Mesothelial cell of epicardium (in vitro differentiated cells): ENCODE data around the gene ACSS2. TPM values are rescaled to one million over a fixed set of nuclear protein-coding genes. Genes with fewer than 3 reads are reported as not detected.
"Not testable (repeated sequence)": the region's sequence is repeated elsewhere in the genome, so short reads cannot be mapped to it uniquely, and the experiment has no call there.

ENCODE experiments used
- DNase-seq, 2 experiments: peaks; one replicate each; pipeline ENCODE4 v3.0.0; 2021; ENCODE audit warnings: low spot score in 2 of 2; ENCODE audit not compliant: unreplicated experiment in 2 of 2
- H3K27ac Mint-ChIP-seq: 2 replicates; pipeline ENCODE4 v1.8.0; 2021; ENCODE audit warnings: mixed read lengths
- H3K27me3 Mint-ChIP-seq: 2 replicates; pipeline ENCODE4 v1.8.0; 2021; ENCODE audit warnings: low read depth, mixed read lengths
- H3K36me3 Mint-ChIP-seq: 2 replicates; pipeline ENCODE4 v1.8.0; 2021; ENCODE audit warnings: mixed read lengths
- H3K4me1 Mint-ChIP-seq: 2 replicates; pipeline ENCODE4 v1.8.0; 2021; ENCODE audit warnings: mixed read lengths
- H3K4me3 Mint-ChIP-seq: 2 replicates; pipeline ENCODE4 v1.8.0; 2021; ENCODE audit warnings: mild to moderate bottlenecking, moderate library complexity, mixed read lengths
- H3K9me3 Mint-ChIP-seq: 2 replicates; pipeline ENCODE4 v1.8.0; 2021; ENCODE audit warnings: mixed read lengths
- CTCF ChIP-seq: fragments of 200-600 bp; sonication (generic); IDR thresholded peaks from one replicate; pipeline ENCODE4 v1.5.0; 2021; ENCODE audit warnings: antibody characterized with exemption; ENCODE audit not compliant: unreplicated experiment
- total RNA-seq: library from RNA; stranded (reverse); gene quantifications from 3 replicates; pipeline ENCODE4 v1.2.1, GENCODE V29; 2021

Gene ACSS2
- total RNA-seq, 1 donor from 2014 or later, result 32.2 TPM

DNA sequence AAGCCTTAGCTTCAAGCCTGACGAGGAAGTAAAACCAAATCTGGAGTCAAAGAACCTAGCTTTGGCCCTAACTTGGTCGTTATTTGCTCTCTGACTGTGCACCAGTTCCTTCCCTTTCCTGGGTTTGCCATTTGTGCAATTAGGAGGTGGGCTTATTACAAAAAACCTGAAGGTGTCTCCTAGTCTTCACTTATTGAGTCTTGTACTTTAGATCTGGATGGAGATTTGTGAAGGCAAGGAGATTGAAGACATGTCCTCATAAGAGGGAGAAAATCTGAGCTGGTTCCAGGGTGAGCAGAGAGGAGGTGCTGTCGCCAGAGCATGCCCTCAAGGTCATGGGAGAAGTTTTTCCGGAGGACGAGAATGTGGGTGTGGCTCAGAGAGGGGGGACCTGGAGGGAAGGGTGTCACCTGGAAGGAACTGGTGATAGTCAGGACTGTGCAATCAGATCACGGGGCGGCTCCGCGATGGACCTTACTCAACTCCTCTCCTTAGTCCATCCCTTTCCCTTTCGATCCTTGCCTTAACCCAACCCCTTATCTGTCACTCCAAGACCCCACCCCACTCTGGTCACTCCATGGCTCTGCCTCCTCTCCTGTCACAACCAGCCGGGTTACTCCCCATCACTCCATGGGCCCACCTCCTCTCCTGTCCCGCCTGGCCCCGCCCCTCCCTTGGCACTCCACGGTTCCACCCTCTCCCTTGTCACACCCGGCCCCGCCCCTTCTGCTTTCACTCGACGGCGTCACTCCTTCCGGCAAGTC is 588 bp upstream of the ACSS2 start:
- no peaks in the 10 kb centered on the region for H3K9me3 Mint-ChIP-seq
- H3K4me1 Mint-ChIP-seq, result peaks cover 38% of the 10 kb centered on the region
- peak in 1 of 2 experiments; percentile 98 for DNase-seq

GRCh38 chr20:34880215-34880850 is 3.9 kb downstream of the ACSS2 start:
- TF ChIP-seq CTCF, result no peak
- peaks cover 16% of the 10 kb centered on the region for H3K4me1 Mint-ChIP-seq
- H3K4me3 Mint-ChIP-seq, result no peak overlapping the region
- peaks cover 11% of the 10 kb centered on the region for H3K36me3 Mint-ChIP-seq
- H3K9me3 Mint-ChIP-seq, result no peaks in the 10 kb centered on the region
- no peak overlapping the region for H3K27ac Mint-ChIP-seq
- H3K27me3 Mint-ChIP-seq, result no peaks in the 10 kb centered on the region
- no peak for DNase-seq

More for the DNA sequence above, 588 bp upstream of the ACSS2 start:
- peak overlapping the region; percentile 93 for H3K4me3 Mint-ChIP-seq
- H3K27me3 Mint-ChIP-seq, result no peaks in the 10 kb centered on the region
- TF ChIP-seq CTCF, result no peak
- peak overlapping the region; percentile 96 for H3K27ac Mint-ChIP-seq
- H3K36me3 Mint-ChIP-seq, result peaks cover 2% of the 10 kb centered on the region

DNA sequence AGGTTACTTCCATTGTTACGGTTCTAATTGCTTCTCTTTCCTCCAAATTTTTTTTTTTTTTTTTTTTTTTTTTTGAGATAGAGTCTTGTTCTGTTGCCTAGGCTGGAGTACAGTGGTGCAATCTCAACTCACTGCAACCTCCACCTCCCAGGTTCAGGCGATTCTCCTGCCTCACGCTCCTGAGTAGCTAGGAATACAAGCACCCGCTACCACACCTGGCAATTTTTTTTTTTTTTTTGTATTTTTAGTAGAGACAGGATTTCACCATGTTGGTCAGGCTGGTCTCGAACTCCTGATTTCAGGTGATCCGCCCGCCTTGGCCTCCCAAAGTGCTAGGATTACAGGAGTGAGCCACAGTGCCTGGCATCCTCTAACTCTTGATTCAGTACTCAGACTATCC is 4.6 kb downstream of the ACSS2 start:
- not testable (repeated sequence) for H3K27me3 Mint-ChIP-seq, DNase-seq, H3K9me3 Mint-ChIP-seq, H3K27ac Mint-ChIP-seq, H3K4me3 Mint-ChIP-seq
- H3K36me3 Mint-ChIP-seq, result peaks cover 11% of the 10 kb centered on the region
- H3K4me1 Mint-ChIP-seq, result peaks cover 11% of the 10 kb centered on the region

GRCh38 chr20:34881689-34882088 is 5.3 kb downstream of the ACSS2 start:
- Mint-ChIP-seq H3K9me3 (no peaks in the 10 kb centered on the region), H3K36me3 (peaks cover 13% of the 10 kb centered on the region), H3K27me3 (no peaks in the 10 kb centered on the region), H3K4me3 (no peak overlapping the region), H3K4me1 (peaks cover 10% of the 10 kb centered on the region), H3K27ac (no peak overlapping the region)
- DNase-seq, result no peak
- TF ChIP-seq CTCF, result no peak

GRCh38 chr20:34883087-34883688 is 6.8 kb downstream of the ACSS2 start:
- Mint-ChIP-seq H3K4me1 (peaks cover 5% of the 10 kb centered on the region), H3K27me3 (no peaks in the 10 kb centered on the region), H3K36me3 (peaks cover 15% of the 10 kb centered on the region), H3K27ac (no peak overlapping the region), H3K4me3 (no peak overlapping the region), H3K9me3 (no peaks in the 10 kb centered on the region)
- DNase-seq, result no peak
- TF ChIP-seq CTCF, result no peak

DNA sequence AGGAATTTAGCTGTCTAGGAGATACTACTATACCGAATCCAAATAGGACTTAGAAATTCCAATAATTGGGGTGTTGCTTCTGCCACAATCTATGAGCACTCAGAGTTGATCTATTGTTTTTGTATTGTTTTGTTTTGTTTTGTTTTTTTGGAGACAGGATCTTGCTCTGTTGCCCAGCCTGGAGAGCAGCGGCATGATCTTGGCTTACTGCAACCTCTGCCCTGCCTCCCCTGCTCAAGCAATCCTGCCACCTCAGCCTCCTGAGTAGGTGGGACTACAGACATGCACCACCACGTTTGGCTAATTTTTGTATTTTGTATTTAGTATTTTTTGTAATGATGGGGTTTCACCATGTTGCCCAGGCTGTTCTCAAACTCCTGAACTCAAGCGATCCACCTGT is 7.4 kb downstream of the ACSS2 start:
- DNase-seq, result no peak
- Mint-ChIP-seq H3K27me3 (no peaks in the 10 kb centered on the region), H3K36me3 (peaks cover 20% of the 10 kb centered on the region), H3K4me1 (peaks cover 5% of the 10 kb centered on the region), H3K27ac (no peak overlapping the region), H3K4me3 (no peak overlapping the region), H3K9me3 (peaks cover 5% of the 10 kb centered on the region)
- TF ChIP-seq CTCF, result no peak
